Panc1 (cell line): ENCODE measurements around the gene HHLA2. TPM values are rescaled to one million over a fixed set of nuclear protein-coding genes. Genes with fewer than 3 reads are reported as not detected.

Experiments used
- ATAC-seq: fragments of 200-7000 bp; cut with Tn5 transposase; 2 replicates; pipeline ENCODE4 v1.9.1; 2020; ENCODE audit warnings: mild to moderate bottlenecking, moderate library complexity
- BruUV-seq: library from RNA; stranded (reverse); fragments of 400-500 nt; replicated peaks from 2 replicates; lab custom pipeline; 2021; lab: Mats Ljungman, UMichigan
- CTCF ChIA-PET: fragments of 300-600 bp; sonication (Branson Sonifier 250); formaldehyde crosslinking; loops from one replicate; lab custom pipeline; 2022; ENCODE audit warnings: antibody characterized with exemption; lab: Charles Lee
- POLR2A ChIA-PET: fragments of 300-600 bp; sonication (Branson Sonifier 250); formaldehyde crosslinking; loops from one replicate; lab custom pipeline; 2022; ENCODE audit warnings: antibody characterized with exemption; lab: Charles Lee
- DNase-seq: peaks from one replicate; pipeline ENCODE4 v3.0.0-alpha.2; 2010; ENCODE audit warnings: low read depth, low spot score
- H3K27ac ChIP-seq: 2 replicates; pipeline ENCODE4 v1.5.1; 2011; ENCODE audit warnings: mild to moderate bottlenecking, low read length, inconsistent platforms
- H3K27me3 ChIP-seq: fragments of 200-500 bp; sonication (Bioruptor generic); 2 replicates; pipeline ENCODE4 v1.6.0; 2014; ENCODE audit warnings: low read length, inconsistent platforms; ENCODE audit not compliant: control insufficient read depth, insufficient read depth
- H3K36me3 ChIP-seq: fragments of 200-500 bp; sonication (Bioruptor generic); 2 replicates; pipeline ENCODE4 v1.5.1; 2014; ENCODE audit warnings: inconsistent platforms, mild to moderate bottlenecking, low read length, moderate library complexity; ENCODE audit not compliant: control insufficient read depth, insufficient read depth
- H3K4me1 ChIP-seq: 2 replicates; pipeline ENCODE4 v1.5.1; 2011; ENCODE audit warnings: inconsistent platforms, mild to moderate bottlenecking, low read length, moderate library complexity; ENCODE audit not compliant: control insufficient read depth, insufficient read depth
- H3K4me3 ChIP-seq, 2 experiments: 2 replicates each; pipeline ENCODE4 v1.5.1; 2011 to 2012; ENCODE audit warnings: low read depth in 2 of 2, low read length in 2 of 2, mild to moderate bottlenecking in 2 of 2, inconsistent platforms in 1 of 2, moderate library complexity in 1 of 2
- H3K9me3 ChIP-seq: fragments of 200-500 bp; sonication (Bioruptor generic); 2 replicates; pipeline ENCODE4 v1.5.1; 2014; ENCODE audit warnings: low read depth, mild to moderate bottlenecking, inconsistent platforms, low read length, moderate library complexity; ENCODE audit not compliant: control insufficient read depth, insufficient read depth
- POLR2AphosphoS5 ChIP-seq: IDR thresholded peaks from 2 replicates; pipeline ENCODE4 v1.6.1; 2012; ENCODE audit warnings: mild to moderate bottlenecking, low read depth, low read length, moderate library complexity
- REST ChIP-seq, 2 experiments: IDR thresholded peaks; 2 replicates each; pipeline ENCODE4 v1.6.1; 2011 to 2012; ENCODE audit warnings: low read depth in 2 of 2, control low read depth in 1 of 2, low read length in 1 of 2, mild to moderate bottlenecking in 1 of 2, moderate library complexity in 1 of 2; ENCODE audit not compliant: insufficient read depth in 1 of 2
- SIN3A ChIP-seq: IDR thresholded peaks from 2 replicates; pipeline ENCODE4 v1.6.1; 2012; ENCODE audit warnings: low read depth, mild to moderate bottlenecking, low read length, moderate library complexity, borderline replicate concordance; ENCODE audit not compliant: insufficient read depth
- TCF7L2 ChIP-seq: IDR thresholded peaks from 2 replicates; pipeline ENCODE4 v1.6.1; 2011; ENCODE audit warnings: mild to moderate bottlenecking, low read depth, low read length, inconsistent platforms
- in situ Hi-C: cut with HindIII; loops from 2 replicates; pipeline ENCODE4 v1.10.0; 2016; ENCODE audit warnings: low sequenced_read_pairs, low pct_unique_long_range_greater_than_20kb
- intact Hi-C: fragments of 100-400 bp; cut with micrococcal nuclease; formaldehyde crosslinking; loops from one replicate; pipeline ENCODE4 v1.10.0; 2022; ENCODE audit not compliant: unreplicated experiment
- total RNA-seq: library from RNA; stranded (reverse); gene quantifications from one replicate; pipeline ENCODE4 v1.2.1, GENCODE V29; 2021; ENCODE audit not compliant: unreplicated experiment
- TF ChIP-seq, protein P1 (sequence below): fragments of 450-650 bp; IDR thresholded peaks from 2 replicates; pipeline ENCODE4 v1.5.1; 2017; ENCODE audit warnings: mild to moderate bottlenecking

Gene HHLA2
- total RNA-seq, 1 experiment from 2014 or later = not detected

GRCh38 chr3:108292905-108293328 is 3.4 kb upstream of the HHLA2 start:
- no TSS peak for BruUV-seq
- no peaks in the 10 kb centered on the region for H3K4me1 ChIP-seq
- CTCF ChIA-PET = no interaction called here

GRCh38 chr3:108293858-108294257 is 2.5 kb upstream of the HHLA2 start:
- intact Hi-C loops = no loop called here
- in situ Hi-C loops = no loop called here
- TF ChIP-seq POLR2AphosphoS5 (no peak), REST (IDR thresholded peaks at IDR 0.05; ENCODE audit: insufficient read depth in 1 of 2, low read depth in 2 of 2, low read length in 1 of 2) (no peak), SIN3A (no peak), TCF7L2 (no peak)
- TF ChIP-seq, protein P1, sequence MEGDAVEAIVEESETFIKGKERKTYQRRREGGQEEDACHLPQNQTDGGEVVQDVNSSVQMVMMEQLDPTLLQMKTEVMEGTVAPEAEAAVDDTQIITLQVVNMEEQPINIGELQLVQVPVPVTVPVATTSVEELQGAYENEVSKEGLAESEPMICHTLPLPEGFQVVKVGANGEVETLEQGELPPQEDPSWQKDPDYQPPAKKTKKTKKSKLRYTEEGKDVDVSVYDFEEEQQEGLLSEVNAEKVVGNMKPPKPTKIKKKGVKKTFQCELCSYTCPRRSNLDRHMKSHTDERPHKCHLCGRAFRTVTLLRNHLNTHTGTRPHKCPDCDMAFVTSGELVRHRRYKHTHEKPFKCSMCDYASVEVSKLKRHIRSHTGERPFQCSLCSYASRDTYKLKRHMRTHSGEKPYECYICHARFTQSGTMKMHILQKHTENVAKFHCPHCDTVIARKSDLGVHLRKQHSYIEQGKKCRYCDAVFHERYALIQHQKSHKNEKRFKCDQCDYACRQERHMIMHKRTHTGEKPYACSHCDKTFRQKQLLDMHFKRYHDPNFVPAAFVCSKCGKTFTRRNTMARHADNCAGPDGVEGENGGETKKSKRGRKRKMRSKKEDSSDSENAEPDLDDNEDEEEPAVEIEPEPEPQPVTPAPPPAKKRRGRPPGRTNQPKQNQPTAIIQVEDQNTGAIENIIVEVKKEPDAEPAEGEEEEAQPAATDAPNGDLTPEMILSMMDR = no peak
- no peak for DNase-seq
- no TSS peak for BruUV-seq
- no peak for ATAC-seq
- ChIA-PET CTCF (no interaction called here), POLR2A (no interaction called here)
- H3K36me3 ChIP-seq = no peaks in the 10 kb centered on the region
- no peaks in the 10 kb centered on the region for H3K9me3 ChIP-seq
- no peaks in the 10 kb centered on the region for H3K4me1 ChIP-seq
- no peaks in the 10 kb centered on the region for H3K27me3 ChIP-seq
- no peak overlapping the region for H3K4me3 ChIP-seq
- no peak overlapping the region for H3K27ac ChIP-seq

More at GRCh38 chr3:108292905-108293328, 3.4 kb upstream of the HHLA2 start:
- POLR2A ChIA-PET = no interaction called here
- ATAC-seq (no peak), DNase-seq (no peak)
- no peak overlapping the region for H3K4me3 ChIP-seq
- no peaks in the 10 kb centered on the region for H3K9me3 ChIP-seq
- no peaks in the 10 kb centered on the region for H3K36me3 ChIP-seq
- H3K27me3 ChIP-seq = no peaks in the 10 kb centered on the region
- no peak overlapping the region for H3K27ac ChIP-seq
- in situ Hi-C loops = no loop called here
- TF ChIP-seq TCF7L2 (no peak), POLR2AphosphoS5 (no peak)
- TF ChIP-seq, protein P1 = no peak
- intact Hi-C loops = no loop called here
